ENCODE measurements around the gene TRIM25.

TRIM25 gene

GRCh38 chr17:56960596-56961538 is 47.0 kb upstream of the TRIM25 start, which contains the start of gene COIL (continued):
- TF ChIP-seq ZNF704 (tag by site-specific recombination; IDR thresholded peaks at IDR 0.05) = no peak
- no peak for TF ChIP-seq ZNF837 (tag by site-specific recombination; IDR thresholded peaks at IDR 0.05)
- peak; percentile 92; the same call in 1 of the 2 replicates for TF ChIP-seq ZNF324 (tag by site-specific recombination; IDR thresholded peaks at IDR 0.05)
- peak; percentile 77 for TF ChIP-seq ZFP69B (tag by site-specific recombination; IDR thresholded peaks at IDR 0.05)
- TF ChIP-seq ZBTB26 (tag by site-specific recombination; optimal IDR thresholded peaks at IDR 0.05) = peak; percentile 98
- TF ChIP-seq ZFP3 (tag by site-specific recombination; IDR thresholded peaks at IDR 0.05; ENCODE audit: low read depth) = no peak
- no peak for TF ChIP-seq ZNF426 (tag by site-specific recombination; IDR thresholded peaks at IDR 0.05)
- TF ChIP-seq ZNF175 (tag by site-specific recombination; IDR thresholded peaks at IDR 0.05) = no peak
- TF ChIP-seq ZNF555 (tag by site-specific recombination; conservative IDR thresholded peaks at IDR 0.05) = no peak
- TF ChIP-seq ZNF692 (tag by site-specific recombination; IDR thresholded peaks at IDR 0.05) = peak; percentile 74
- TF ChIP-seq GLI2 (tag by site-specific recombination; IDR thresholded peaks at IDR 0.05; ENCODE audit: borderline replicate concordance, low read depth) = no peak
- TF ChIP-seq ZSCAN5A (tag by site-specific recombination; IDR thresholded peaks at IDR 0.05) = no peak
- no peak for TF ChIP-seq ZNF132 (tag by site-specific recombination; IDR thresholded peaks at IDR 0.05; ENCODE audit: borderline replicate concordance)
- peak; percentile 92 for TF ChIP-seq ZXDB (tag by site-specific recombination; IDR thresholded peaks at IDR 0.05)
- 0 out of 2 replicates have a peak, but pooled peaks have one; percentile 48 for TF ChIP-seq PBX3 (CRISPR knock-in tag; IDR thresholded peaks at IDR 0.05)
- TF ChIP-seq GLIS1 (tag by site-specific recombination; IDR thresholded peaks at IDR 0.05) = peak; percentile 93
- TF ChIP-seq ZNF184 (tag by site-specific recombination; IDR thresholded peaks at IDR 0.05) = no peak
- no peak for TF ChIP-seq PRDM2 (tag by site-specific recombination; IDR thresholded peaks at IDR 0.05; ENCODE audit: borderline replicate concordance)
- TF ChIP-seq ZNF670 (tag by site-specific recombination; IDR thresholded peaks at IDR 0.05; ENCODE audit: low read depth) = no peak
- TF ChIP-seq PRDM10 (tag by site-specific recombination; IDR thresholded peaks at IDR 0.05) = 0 out of 2 replicates have a peak, but pooled peaks have one; percentile 16
- peak; percentile 20; the same call in 1 of the 2 replicates for TF ChIP-seq KLF1 (tag by site-specific recombination; IDR thresholded peaks at IDR 0.05)
